AML-193 (cell line): ENCODE measurements around the gene FRMPD2.
A peak's percentile ranks its signal among the peaks of the same experiment; 100 is the strongest.

Experiments used
- DNase-seq, 2 experiments: peaks; one replicate each; lab custom pipeline; 2025; lab: John Stamatoyannopoulos, UW

FRMPD2 gene

DNA sequence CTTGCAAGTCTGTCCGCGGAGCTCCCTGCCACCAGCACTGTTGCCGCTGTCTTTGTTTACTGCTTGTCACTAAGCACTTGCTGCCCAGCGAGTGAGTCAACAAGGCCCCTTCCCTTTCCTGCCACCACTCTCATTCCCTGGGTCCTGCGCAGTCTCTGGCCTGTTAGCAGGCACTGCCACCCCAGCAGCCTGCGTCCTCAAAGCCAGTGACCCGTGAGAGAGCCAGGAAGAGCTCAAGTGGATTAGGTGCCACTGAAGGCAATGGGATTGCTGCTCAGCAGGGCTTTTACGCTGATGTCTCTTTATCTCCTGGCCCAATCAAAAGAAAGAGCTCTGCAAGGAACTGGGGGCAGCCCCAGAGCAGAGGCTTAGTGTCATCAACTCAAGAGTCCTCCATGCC, at the start of gene FRMPD2:
Gene FRMPD2, minus strand, starts transcription at position 61 of the 400 bp plus-strand sequence. CDS start 129 bp downstream, outside the sequence.
- no peak for DNase-seq

GRCh38 chr10:48322017-48322416, 47.5 kb upstream of the FRMPD2 start:
- DNase-seq = no peak

DNA sequence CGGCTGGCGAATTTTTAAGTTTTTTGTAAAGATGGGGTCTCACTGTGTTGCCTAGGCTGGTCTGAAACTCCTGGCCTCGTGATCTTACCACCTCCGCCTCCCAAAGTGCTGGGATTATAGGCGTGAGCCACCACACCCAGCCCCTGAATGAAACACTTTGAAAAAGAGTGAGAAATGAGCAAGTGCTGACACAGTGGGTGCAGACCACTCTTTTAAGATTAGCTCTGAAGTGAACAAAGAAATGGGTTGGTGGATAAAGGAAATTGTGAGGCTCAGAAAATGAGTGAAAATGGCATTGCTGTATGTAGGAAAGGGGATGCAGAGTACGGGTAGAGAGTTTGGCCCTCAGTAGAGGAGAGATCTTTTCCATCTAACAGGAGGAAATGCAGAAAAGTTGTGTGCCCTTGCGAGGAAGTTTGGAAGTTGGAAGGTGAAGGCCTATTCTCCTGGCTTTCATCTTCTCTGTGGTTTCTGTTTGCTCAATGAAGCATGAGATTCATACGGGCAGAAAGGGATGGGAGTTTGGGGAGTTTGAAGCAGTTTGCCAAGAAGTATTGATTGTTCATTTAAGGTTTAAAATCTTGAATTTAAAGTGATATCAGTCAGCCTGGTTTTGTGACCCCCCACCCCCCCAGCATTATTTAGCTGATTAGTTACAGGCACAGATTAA, 43.0 kb upstream of the FRMPD2 start:
- no peak for DNase-seq

DNA sequence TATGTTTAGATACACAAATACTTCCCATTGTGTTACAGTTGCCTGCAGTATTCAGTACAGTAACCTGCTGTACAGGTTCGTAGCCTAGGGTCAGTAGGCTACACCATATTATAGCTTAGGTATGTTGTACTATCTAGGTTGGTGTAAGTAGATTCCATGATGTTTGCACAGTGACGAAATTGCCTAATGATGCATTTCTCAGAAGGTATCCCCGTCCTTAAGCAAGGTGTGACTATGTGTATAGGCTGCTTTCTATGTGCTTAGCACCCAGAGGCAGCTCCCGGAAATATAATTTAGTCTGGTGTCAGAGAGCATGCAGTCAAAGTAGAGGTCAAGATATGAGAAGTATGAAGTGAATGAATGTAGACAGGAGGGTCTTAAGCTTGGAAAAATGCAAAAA, 41.7 kb upstream of the FRMPD2 start:
- DNase-seq = no peak

- no peak for DNase-seq
Measured at GRCh38 chr10:48314107-48314506, 39.6 kb upstream of the FRMPD2 start.

- DNase-seq = no peak
Measured at GRCh38 chr10:48309711-48310226, 35.3 kb upstream of the FRMPD2 start.

- no peak for DNase-seq
Measured at GRCh38 chr10:48307711-48308018, 33.2 kb upstream of the FRMPD2 start.

GRCh38 chr10:48306870-48307710, 32.6 kb upstream of the FRMPD2 start:
- DNase-seq = peak in 1 of 2 experiments; percentile 26

GRCh38 chr10:48306265-48306869, 31.9 kb upstream of the FRMPD2 start, which contains the start of gene MAPK8:
Gene MAPK8 (plus strand): TSS chr10:48306677. CDS start chr10:48401661, 94,984 bp downstream.
- peak; percentile 70 to 76 for DNase-seq

GRCh38 chr10:48305905-48306264, 31.4 kb upstream of the FRMPD2 start:
- DNase-seq = no peak

GRCh38 chr10:48302515-48303476, 28.3 kb upstream of the FRMPD2 start:
- no peak for DNase-seq

GRCh38 chr10:48300556-48300955, 26.1 kb upstream of the FRMPD2 start:
- DNase-seq = no peak

- DNase-seq = no peak
Measured at GRCh38 chr10:48299692-48300091, 25.2 kb upstream of the FRMPD2 start.

GRCh38 chr10:48299066-48299465, 24.6 kb upstream of the FRMPD2 start:
- DNase-seq = no peak

DNA sequence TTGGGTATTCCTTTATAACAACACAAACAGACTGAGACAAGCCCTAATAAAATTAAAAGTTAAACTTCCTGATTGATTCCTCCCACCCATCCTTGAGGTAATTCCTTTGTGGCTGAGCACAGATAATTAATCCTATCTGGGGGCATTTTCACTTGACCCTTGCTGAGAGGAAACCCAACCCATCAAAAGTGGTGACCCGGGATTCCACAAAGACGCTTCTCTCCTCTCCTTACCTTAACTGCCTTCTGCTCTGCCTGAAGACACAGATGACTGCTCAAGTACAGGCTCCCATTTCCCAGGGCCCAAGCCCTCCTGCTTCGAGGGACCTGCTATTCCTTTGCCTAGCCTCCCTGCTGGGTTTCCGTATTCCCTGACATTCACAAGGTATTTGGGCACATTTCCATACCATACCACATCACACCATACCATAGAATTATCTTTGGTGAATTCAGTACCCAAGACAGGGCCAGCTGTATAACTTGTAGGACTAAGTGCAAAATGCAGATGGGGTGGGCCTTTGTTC, 22.1 kb upstream of the FRMPD2 start:
- no peak for DNase-seq

GRCh38 chr10:48294431-48294830, 19.9 kb upstream of the FRMPD2 start:
- no peak for DNase-seq

- DNase-seq = no peak
Measured at GRCh38 chr10:48292616-48293015, 18.1 kb upstream of the FRMPD2 start.

DNA sequence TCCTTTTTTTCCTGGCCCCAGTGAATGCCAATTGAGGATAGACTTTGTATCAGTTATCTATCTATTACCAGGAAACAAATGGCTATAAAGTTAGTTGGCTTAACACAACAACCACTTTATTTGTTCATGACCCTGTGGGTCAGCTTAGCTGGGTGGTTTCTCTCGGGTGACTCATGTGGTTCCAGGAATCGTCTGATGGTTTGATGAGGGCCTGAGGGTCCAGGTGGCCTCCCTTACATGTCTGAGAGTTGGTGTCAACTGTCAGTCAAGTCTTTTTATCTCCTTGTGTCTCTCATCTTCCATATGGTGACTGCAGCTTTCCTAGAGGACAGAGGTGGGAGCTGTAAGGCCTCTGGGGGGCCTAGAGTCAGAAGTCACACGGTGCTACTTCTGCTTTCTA, 16.7 kb upstream of the FRMPD2 start:
- DNase-seq = no peak

DNA sequence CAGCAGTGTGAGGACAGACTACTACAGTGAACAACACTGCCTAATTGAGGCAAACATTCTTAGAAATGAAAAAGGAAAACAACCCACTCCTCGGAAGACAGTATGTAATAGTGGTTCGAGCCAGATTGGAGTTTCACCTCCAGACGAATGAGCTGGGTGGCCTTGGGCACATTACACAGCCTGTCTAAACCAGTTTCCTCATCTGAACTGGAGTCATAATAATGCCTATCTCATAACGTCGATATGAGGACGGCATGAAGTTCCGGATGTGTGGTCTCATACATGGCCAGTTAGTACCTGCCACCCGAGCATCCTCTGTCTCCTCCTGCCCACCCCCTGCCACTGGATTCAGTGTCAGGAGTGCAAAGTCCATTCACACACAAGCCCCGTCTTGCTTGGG, 15.8 kb upstream of the FRMPD2 start:
- no peak for DNase-seq

GRCh38 chr10:48289501-48290238, 15.2 kb upstream of the FRMPD2 start:
- DNase-seq = peak; percentile 3 to 20

DNA sequence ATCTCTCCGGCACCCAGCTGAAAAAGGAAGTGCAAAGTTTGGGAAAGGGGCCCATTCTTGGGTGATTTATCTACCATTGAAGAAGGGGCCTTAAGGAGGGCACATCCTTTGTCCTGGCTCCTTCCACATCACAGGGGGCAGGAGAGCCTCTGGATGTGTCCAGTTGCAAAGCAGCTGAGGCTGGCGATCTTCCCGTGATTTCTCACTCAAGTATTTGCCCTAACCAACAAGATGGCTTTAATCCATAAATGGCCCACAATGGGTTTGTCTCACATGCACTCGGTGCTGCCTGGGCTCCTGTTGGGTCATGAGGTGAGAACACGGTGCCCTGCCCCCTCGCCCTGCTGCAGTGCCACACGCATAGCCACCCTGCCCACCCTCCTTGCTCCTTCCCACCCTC, 14.2 kb upstream of the FRMPD2 start:
- DNase-seq = no peak
